Measurements from ENCODE around the gene CD6. TPM values are rescaled to one million over a fixed set of nuclear protein-coding genes. Genes with fewer than 3 reads are reported as not detected.
A peak's percentile ranks its signal among the peaks of the same experiment; 100 is the strongest.

The CD6 gene
- total RNA-seq, 1 donor from 2014 or later = 12.0 TPM

- POLR2A ChIA-PET = no interaction called here
- DNase-seq = no peak
- intact Hi-C loops (cut with micrococcal nuclease) = no loop called here
Measured at GRCh38 chr11:60984149-60984548, 12.7 kb downstream of the CD6 start.

GRCh38 chr11:60984636-60985035, 13.2 kb downstream of the CD6 start:
- Mint-ChIP-seq H3K36me3 (ENCODE audit: low read depth) (no peaks in the 10 kb centered on the region), H3K9me3 (no peaks in the 10 kb centered on the region), H3K27me3 (no peaks in the 10 kb centered on the region), H3K4me1 (peaks cover 46% of the 10 kb centered on the region), H3K4me3 (no peak overlapping the region), H3K27ac (no peak overlapping the region)
- intact Hi-C loops (cut with micrococcal nuclease) = loop anchor here (5.0 kb wide), 1 partner anchor 38 kb away; no protein-coding TSS in a partner anchor
- no peak for ATAC-seq (ENCODE audit: low read depth)
- ChIA-PET CTCF (no interaction called here), POLR2A (interaction anchor here (0.6 kb wide), 1 partner anchor 766 kb away, joined by 3 read pairs; no protein-coding TSS in a partner anchor)
- no peak for TF ChIP-seq CTCF (IDR thresholded peaks at IDR 0.05)
- no peak for DNase-seq

More at GRCh38 chr11:60984149-60984548, 12.7 kb downstream of the CD6 start:
- no peaks in the 10 kb centered on the region for H3K27me3 Mint-ChIP-seq
- no peaks in the 10 kb centered on the region for H3K9me3 Mint-ChIP-seq
- H3K4me3 Mint-ChIP-seq = no peak overlapping the region
- peaks cover 42% of the 10 kb centered on the region for H3K4me1 Mint-ChIP-seq
- TF ChIP-seq CTCF (IDR thresholded peaks at IDR 0.05) = no peak
- no peaks in the 10 kb centered on the region for H3K36me3 Mint-ChIP-seq (ENCODE audit: low read depth)
- ATAC-seq (ENCODE audit: low read depth) = no peak
- no peak overlapping the region for H3K27ac Mint-ChIP-seq
- CTCF ChIA-PET = no interaction called here

DNA sequence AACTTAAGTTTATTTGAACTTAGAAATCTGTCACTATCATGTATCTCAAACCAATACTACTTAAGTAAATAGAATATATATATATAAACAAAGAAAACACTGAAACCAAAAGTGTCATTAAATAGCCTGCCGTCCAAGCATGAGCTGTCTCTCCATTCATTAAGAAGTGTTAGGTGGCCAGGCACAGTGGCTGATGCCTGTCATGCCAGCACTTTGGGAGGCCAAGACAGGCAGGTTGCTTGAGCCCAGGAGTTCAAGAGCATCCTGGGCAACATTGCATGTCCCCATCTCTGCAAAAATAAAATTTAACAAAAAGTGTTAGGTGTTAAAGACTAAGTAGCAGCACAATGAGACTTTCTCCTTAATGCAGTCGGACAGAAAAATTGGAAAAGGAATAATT, 14.0 kb downstream of the CD6 start:
- no peak for ATAC-seq (ENCODE audit: low read depth)
- Mint-ChIP-seq H3K9me3 (no peaks in the 10 kb centered on the region), H3K27ac (peak overlapping the region; percentile 18), H3K36me3 (ENCODE audit: low read depth) (no peaks in the 10 kb centered on the region), H3K4me3 (no peak overlapping the region), H3K27me3 (no peaks in the 10 kb centered on the region), H3K4me1 (peaks cover 52% of the 10 kb centered on the region)
- CTCF ChIA-PET = no interaction called here
- no peak for TF ChIP-seq CTCF (IDR thresholded peaks at IDR 0.05)
- intact Hi-C loops (cut with micrococcal nuclease) = loop anchor here (5.0 kb wide), 1 partner anchor 37 kb away; no protein-coding TSS in a partner anchor
- POLR2A ChIA-PET = no interaction called here
- no peak for DNase-seq

DNA sequence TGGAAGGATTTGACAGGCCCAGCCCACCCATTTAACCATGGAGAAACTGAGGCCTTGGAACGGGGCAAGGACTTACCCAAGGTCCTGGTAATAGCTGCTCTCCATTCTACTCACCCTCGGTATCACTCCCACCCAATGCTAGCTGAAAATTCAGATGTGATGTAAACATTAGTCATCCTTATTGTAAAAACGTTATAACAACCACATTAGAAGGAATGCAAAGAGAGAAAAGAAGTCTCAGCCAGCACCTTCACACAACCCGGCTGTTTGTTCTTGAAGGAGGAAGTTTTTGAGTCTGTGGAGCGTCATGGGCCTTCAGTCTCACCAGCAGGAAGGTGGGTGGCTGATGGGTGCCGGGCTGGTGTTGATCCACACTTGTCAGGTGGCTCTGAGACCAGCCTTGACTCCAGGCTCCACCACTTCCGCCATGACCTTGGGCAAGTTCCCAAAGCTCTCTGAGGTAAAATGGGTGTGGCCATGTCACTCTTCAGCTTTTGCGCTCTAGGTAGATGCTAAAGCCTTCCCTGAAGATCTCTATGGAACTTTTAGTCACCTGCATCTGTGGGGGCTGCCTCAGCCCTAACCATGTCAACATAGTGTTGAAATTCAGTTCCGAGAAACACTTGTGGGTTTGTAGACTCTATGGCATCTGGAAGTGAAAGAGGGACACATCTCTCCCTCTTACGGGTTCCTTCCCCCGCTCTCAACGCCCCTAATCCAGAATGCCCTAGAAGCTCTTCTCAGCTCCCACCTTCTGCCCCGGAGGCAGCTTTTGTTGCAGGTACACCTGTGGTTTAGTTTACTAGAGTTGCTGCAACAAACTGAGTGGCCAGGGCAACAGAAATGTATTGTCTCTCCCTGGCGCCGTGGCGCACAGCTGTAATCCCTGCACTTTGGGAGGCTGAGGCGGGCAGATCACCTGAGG, 14.8 kb downstream of the CD6 start:
- Mint-ChIP-seq H3K36me3 (ENCODE audit: low read depth) (no peaks in the 10 kb centered on the region), H3K9me3 (no peaks in the 10 kb centered on the region), H3K27me3 (no peaks in the 10 kb centered on the region), H3K4me1 (peaks cover 53% of the 10 kb centered on the region), H3K27ac (peak overlapping the region; percentile 79), H3K4me3 (peak overlapping the region; percentile 24)
- DNase-seq (no peak), ATAC-seq (ENCODE audit: low read depth) (peak; percentile 47)
- ChIA-PET POLR2A (interaction anchor here (0.6 to 1.0 kb wide), 2 partner anchors 34 to 40 kb away, joined by 4 read pairs; partner anchors contain the start of gene SLC15A3), CTCF (interaction anchor here (1.4 kb wide), 1 partner anchor 16 kb away, joined by 4 read pairs; no protein-coding TSS in a partner anchor)
- TF ChIP-seq CTCF (IDR thresholded peaks at IDR 0.05) = no peak
- intact Hi-C loops (cut with micrococcal nuclease) = loop anchor here (5.0 kb wide), 1 partner anchor 36 kb away; no protein-coding TSS in a partner anchor

Data from activated B cell treated with CpG ODN at 0.5 μM for 24 hours (primary cell).